Stimulated activated CD4-positive, alpha-beta T cell treated with anti-CD3 and anti-CD28 coated beads, Interleukin-1b, Interleukin-23, amount 100 ng/mL, for 24 hours (primary cell): Measurements from ENCODE around the gene SMYD5.
"Not testable (repeated sequence)": the region's sequence is repeated elsewhere in the genome, so short reads cannot be mapped to it uniquely, and the experiment has no call there.

ENCODE experiments used
- DNase-seq, 4 experiments: peaks; one replicate each; pipeline ENCODE4 v3.0.0-alpha.2; 2020; ENCODE audit warnings: low read depth in 4 of 4, low spot score in 1 of 4

Gene SMYD5

GRCh38 chr2:73214120-73215035 is at the start of gene SMYD5:
Gene SMYD5, plus strand, starts transcription at chr2:73214245. Its CDS starts 22 bp downstream, at chr2:73214267.
- peak; percentile 79 to 90 (median 88) for DNase-seq

DNA sequence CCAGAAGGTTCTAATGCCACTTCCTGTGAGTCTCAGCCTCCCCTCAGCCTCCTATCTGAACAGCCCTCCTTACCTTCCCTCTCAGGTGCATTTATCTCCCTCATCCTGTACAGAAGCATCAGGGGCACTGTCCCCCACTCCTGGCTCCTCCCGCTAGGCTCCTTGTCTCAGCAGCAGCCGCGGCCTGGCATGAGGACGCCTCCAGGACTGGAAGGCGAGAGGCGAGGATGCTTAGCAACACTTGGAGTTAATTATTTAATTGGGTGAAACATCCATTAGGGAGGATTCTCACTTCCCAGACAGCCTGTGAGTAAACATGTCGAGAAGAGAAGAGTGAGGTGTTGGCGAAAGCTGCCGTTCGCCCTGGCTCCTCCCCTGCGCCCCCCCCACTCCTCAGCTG is 48.1 kb upstream of the SMYD5 start:
- DNase-seq, result not testable (repeated sequence)

DNA sequence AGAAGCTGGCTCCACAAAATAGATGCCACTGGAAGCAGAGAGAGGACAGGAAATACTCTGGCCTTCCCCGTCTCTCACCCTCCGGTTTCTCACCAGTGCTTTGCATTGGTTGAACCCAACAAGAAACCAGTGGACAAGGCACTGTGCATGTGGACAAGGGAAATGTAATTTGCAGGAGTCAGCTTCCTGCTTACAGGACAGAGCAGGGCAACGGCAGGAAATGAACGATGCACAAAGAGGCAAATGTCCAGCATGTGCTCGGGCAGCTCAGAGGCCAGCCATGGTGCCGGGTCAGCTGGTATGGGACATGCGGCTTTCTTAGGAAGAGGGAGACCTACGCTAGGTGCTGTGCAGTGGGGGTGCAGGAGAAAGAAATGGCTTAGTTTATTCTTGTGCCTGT is 47.2 kb upstream of the SMYD5 start:
- not testable (repeated sequence) for DNase-seq

DNA sequence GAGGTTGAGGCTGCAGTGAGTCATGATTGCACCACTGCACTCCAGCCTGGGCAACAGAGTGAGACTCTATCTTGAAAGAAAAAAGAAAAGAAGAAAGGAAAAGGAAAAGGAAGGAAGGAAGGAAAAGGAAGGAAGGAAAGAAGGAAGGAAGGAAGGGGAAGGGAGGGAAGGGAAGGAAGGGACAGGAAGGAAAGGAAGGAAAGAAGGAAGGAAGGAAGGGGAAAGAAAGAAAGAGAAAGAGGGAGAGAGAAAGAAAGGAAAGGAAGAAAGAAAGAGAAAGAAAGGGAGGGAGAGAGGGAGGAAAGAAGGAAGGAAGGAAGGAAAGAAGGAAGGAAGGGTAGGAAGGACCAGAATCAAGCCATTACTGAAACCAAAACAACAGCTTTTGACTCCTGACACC is 45.7 kb upstream of the SMYD5 start:
- not testable (repeated sequence) for DNase-seq

DNA sequence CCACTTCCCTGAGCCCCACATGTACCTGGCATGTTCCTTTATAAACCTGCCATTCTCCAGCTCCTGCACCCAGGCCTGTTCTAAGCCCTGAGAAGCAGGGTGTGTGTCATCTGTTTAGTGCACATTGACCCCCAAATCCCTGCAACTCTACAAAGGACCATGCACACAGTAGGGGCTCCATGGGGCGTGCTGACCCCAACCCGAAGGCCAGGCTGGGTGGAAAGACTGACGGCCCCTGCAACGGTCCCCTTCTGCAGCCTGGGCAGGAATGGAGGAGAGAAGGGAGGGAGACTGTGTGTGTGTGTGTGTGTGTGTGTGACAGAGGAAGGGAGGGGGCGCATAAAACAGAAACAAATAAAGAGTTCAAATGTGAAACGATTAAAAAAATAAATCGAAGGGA is 43.7 kb upstream of the SMYD5 start:
- DNase-seq, result not testable (repeated sequence)

GRCh38 chr2:73172963-73173362 is 41.1 kb upstream of the SMYD5 start:
- DNase-seq, result peak in 3 of 4 experiments; percentile 37 to 55 (median 39)

- DNase-seq, result no peak
Observed at GRCh38 chr2:73173781-73174180, 40.3 kb upstream of the SMYD5 start.

DNA sequence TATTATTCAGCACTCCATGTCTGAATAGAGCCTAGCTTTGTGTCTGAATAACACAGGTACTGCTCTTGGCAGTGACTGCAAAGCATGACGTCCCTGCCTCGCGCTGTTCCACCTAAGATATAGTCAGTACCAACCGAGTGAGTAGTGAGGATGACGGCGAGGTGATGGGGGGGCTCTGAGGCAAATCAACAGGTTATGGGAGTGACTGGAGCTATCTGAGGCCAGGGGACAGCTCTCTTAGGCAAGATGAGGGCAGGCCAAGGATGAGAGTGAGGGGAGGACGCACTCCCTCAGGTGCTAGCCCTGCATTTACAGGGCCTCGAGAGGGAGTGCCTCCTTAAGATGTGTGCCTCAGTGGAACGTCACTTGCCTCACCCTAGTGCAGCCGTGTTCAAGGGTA is 39.8 kb upstream of the SMYD5 start:
- DNase-seq, result no peak

GRCh38 chr2:73174941-73175662 is 38.9 kb upstream of the SMYD5 start:
- no peak for DNase-seq

GRCh38 chr2:73175663-73176204 is 38.3 kb upstream of the SMYD5 start:
- DNase-seq, result peak in 3 of 4 experiments; percentile 11 to 71 (median 53)

GRCh38 chr2:73176205-73176880 is 37.7 kb upstream of the SMYD5 start:
- no peak for DNase-seq

DNA sequence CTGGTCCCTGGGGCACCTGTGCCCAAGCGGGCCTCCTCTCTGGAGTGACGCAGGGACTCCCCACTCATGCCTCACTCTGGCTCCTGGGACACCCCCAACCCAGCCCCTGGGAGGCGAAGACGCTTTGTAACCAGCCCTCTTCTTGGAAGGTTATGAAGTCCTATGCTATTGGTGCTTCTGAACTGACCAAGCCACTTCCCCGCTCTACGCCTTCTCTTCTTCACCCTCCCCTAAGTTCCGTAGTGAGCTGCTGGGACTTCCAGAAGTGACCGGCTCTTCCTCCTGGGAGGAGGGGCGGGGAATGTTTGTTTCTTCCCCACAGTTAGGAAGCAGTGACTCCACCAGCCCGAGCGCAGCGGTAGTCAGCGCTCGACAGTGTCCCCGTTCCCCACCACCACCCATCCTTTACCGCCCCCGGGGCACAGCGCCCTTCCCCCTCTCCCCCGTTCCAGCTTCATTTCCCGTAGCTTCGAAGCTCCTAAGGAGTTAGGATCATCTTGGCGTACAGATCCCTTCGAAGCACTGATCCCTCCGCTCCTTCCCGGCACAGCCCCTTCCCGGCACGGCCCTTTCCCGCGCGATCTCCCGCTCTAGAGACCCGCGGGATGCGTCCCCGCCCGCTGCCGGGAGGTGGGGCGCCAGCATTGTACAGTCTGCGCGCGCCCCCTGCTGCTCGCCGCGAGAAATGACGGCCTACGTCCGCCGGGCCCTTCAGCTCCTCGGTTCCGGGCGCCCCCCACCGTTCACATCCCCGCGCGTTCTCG is 37.0 kb upstream of the SMYD5 start:
- peak; percentile 68 to 87 (median 84) for DNase-seq

DNA sequence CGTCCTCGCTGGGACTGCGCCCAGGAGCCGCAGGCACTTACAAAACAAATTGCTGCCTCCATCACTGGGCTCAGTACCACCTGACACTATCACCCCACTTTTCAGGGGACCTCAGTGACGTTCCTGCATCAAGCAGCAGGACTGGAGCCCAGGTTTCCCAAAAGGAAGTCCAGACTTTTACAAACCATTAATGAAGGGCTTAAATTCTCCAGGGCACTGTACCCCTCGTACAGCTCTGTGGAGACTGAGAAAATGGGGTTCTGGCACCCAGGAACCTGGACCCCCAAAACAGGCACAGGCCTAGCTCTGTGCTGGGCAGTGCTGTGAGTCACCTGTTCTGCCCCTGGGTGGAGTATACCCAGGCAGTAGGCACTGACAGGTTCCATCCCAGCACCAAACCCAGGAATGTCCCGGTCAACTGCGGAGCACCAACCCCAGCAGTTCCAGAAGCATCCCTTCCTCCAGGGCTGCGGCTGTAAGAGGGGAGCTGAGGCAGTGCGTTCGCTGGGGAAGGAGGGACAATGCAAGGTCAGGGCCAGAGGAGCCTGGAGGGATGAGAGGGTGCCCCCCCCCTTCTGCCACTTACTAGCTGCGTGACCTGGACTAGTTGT is 36.3 kb upstream of the SMYD5 start:
- no peak for DNase-seq

DNA sequence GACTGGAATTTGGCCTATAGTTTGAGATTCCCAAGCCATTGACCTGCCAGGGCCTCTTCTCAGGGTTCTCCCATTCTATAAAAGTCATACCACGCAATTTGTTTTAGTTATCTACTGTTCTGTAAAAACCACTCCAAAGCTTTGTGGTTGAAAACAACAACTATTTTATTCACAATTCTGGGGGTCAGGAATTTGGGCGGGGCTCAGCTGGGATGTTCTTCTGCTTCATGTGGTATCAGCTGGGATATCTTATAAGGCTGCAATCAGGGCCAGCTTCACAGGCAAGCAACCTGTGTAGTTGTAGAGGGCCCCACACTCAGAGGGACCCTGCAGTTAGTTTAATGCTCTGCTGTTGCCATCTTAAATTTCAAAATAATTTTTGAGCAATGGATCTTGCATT is 28.1 kb upstream of the SMYD5 start:
- DNase-seq, result no peak

- no peak for DNase-seq
Observed at GRCh38 chr2:73187549-73187948, 26.5 kb upstream of the SMYD5 start.

GRCh38 chr2:73197579-73197978 is 16.5 kb upstream of the SMYD5 start:
- DNase-seq, result no peak

DNA sequence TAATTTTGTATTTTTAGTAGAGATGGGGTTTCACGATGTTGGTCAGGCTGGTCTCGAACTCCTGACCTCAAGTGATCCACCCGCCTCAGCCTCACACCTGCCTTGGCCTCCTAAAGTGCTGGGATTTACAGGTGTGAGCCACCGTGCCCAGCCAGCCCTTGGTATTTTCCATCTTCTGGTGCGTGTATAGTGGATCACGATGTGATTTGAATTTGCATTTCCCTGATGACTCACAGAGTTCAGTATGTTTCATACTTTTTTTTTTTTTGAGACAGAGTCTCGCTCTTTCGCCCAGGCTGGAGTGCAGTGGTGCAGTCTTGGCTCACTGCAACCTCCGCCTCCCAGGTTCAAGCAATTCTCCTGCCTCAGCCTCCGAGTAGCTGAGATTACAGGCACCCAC is 13.8 kb upstream of the SMYD5 start:
- not testable (repeated sequence) for DNase-seq

GRCh38 chr2:73202156-73203054 is 11.6 kb upstream of the SMYD5 start, which contains the start of gene NOTO:
Gene NOTO, plus strand, starts transcription at chr2:73202574. Its CDS starts 93 bp downstream, at chr2:73202667.
- no peak for DNase-seq
